Kidney epithelial cell (primary cell): ENCODE measurements around the gene XKRX. TPM values are rescaled to one million over a fixed set of nuclear protein-coding genes. Genes with fewer than 3 reads are reported as not detected.

ENCODE experiments used
- DNase-seq: peaks from one replicate; pipeline ENCODE4 v3.0.0-alpha.2; 2010; ENCODE audit warnings: low read depth
- H3K27me3 ChIP-seq: 2 replicates; pipeline ENCODE4 v1.6.0; 2011; ENCODE audit warnings: low read length; ENCODE audit not compliant: control insufficient read depth, insufficient read depth
- H3K36me3 ChIP-seq: 2 replicates; pipeline ENCODE4 v1.5.1; 2011; ENCODE audit warnings: low read length; ENCODE audit not compliant: control insufficient read depth, insufficient read depth
- H3K4me3 ChIP-seq: 2 replicates; pipeline ENCODE4 v1.5.1; 2011; ENCODE audit warnings: low read depth, mild to moderate bottlenecking, control low read depth, low read length
- CTCF ChIP-seq: IDR thresholded peaks from 2 replicates; pipeline ENCODE4 v1.5.1; 2011; ENCODE audit warnings: mild to moderate bottlenecking, moderate library complexity, low read length, control low read depth, inconsistent platforms; ENCODE audit not compliant: insufficient read depth, poor library complexity, severe bottlenecking
- total RNA-seq: library from RNA; depleted of rRNA; stranded (reverse); fragments of >200 nt; gene quantifications from 2 replicates; pipeline ENCODE4 v1.2.3, GENCODE V29; 2015

XKRX gene
- total RNA-seq, 1 donor from 2014 or later = 0.04 TPM

- TF ChIP-seq CTCF = no peak
- no peak for DNase-seq
- Histone ChIP-seq H3K27me3 (no peaks in the 10 kb centered on the region), H3K4me3 (no peak overlapping the region), H3K36me3 (no peaks in the 10 kb centered on the region)
Observed at GRCh38 chrX:100939333-100939732, 10.6 kb upstream of the XKRX start.

GRCh38 chrX:100935767-100936166 lies 7.0 kb upstream of the XKRX start:
- no peak for DNase-seq
- H3K36me3 ChIP-seq = no peaks in the 10 kb centered on the region
- TF ChIP-seq CTCF = no peak
- no peaks in the 10 kb centered on the region for H3K27me3 ChIP-seq
- H3K4me3 ChIP-seq = no peak overlapping the region

- Histone ChIP-seq H3K36me3 (no peaks in the 10 kb centered on the region), H3K27me3 (no peaks in the 10 kb centered on the region), H3K4me3 (no peak overlapping the region)
- DNase-seq = no peak
- no peak for TF ChIP-seq CTCF
Observed at GRCh38 chrX:100931925-100932285, 3.2 kb upstream of the XKRX start.

GRCh38 chrX:100931218-100931924 lies 2.7 kb upstream of the XKRX start:
- no peak overlapping the region for H3K4me3 ChIP-seq
- DNase-seq = no peak
- H3K27me3 ChIP-seq = no peaks in the 10 kb centered on the region
- TF ChIP-seq CTCF = no peak
- H3K36me3 ChIP-seq = no peaks in the 10 kb centered on the region

GRCh38 chrX:100926453-100926852 lies 2.3 kb downstream of the XKRX start:
- Histone ChIP-seq H3K4me3 (no peak overlapping the region), H3K36me3 (no peaks in the 10 kb centered on the region), H3K27me3 (no peaks in the 10 kb centered on the region)
- DNase-seq = no peak
- no peak for TF ChIP-seq CTCF

- TF ChIP-seq CTCF = no peak
- Histone ChIP-seq H3K4me3 (no peak overlapping the region), H3K36me3 (no peaks in the 10 kb centered on the region), H3K27me3 (no peaks in the 10 kb centered on the region)
- no peak for DNase-seq
Observed at GRCh38 chrX:100924375-100924774, 4.3 kb downstream of the XKRX start.
